ENCODE results near the gene ASPG. TPM values are rescaled to one million over a fixed set of nuclear protein-coding genes. Genes with fewer than 3 reads are reported as not detected.

ASPG gene
- polyA plus RNA-seq, result not detected in 2 replicates

GRCh38 chr14:104085032-104085888 lies at the start of gene ASPG:
TSS of gene ASPG (plus strand) at chr14:104085700. CDS start at chr14:104085771, 71 bp downstream.

DNA sequence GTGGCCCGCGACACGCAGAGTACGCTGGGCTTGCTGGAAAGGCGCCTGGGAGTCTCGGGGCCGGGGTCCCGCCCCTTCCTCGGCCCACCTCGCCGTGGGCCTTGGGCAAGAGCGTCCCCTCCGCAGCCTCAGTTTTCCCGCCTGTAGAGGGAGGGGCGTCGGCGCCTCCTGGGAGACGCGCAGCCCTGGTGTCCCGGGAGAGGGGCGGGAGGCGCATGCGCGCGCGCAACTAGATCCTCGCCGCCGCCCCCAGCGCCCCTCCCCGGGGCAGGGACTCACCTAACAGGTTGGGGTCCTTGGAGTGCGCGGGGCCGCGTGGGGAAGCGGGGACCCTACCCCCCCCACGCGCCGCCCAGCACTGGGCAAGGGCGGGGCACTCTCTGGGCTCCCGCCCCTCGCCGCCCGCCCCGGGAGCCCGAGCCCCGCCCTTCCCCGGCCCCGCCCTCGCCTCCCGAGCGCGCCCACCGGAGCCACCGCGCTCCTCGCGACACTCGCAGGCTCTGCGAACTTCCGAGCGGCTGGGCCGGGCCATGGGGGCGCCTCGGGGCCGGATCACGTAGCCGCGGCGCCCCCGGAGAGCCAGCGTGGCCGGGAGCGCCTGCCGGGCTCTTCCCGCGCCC lies 52.7 kb downstream of the ASPG start, which contains the start of gene KIF26A:
Gene KIF26A, plus strand, starts transcription at position 490 of the 620 bp plus-strand sequence. CDS start 136 bp downstream, outside the sequence.

Other genes with a start within 250 kb of the ASPG start
- gene PPP1R13B, start 238.1 kb upstream of the ASPG start, polyA plus RNA-seq, result 2.9 and 5.8 TPM in 2 replicates
- gene TDRD9, start 157.2 kb upstream of the ASPG start, polyA plus RNA-seq, result 10.1 and 20.3 TPM in 2 replicates
- gene RD3L, start 143.2 kb upstream of the ASPG start, polyA plus RNA-seq, result 3.6 and 6.3 TPM in 2 replicates
- not detected in 2 replicates for gene KIF26A, start 52.9 kb downstream of the ASPG start, polyA plus RNA-seq

All from Purkinje cell (primary cell).